ENCODE measurements around the gene ST6GALNAC3.

Gene ST6GALNAC3

DNA sequence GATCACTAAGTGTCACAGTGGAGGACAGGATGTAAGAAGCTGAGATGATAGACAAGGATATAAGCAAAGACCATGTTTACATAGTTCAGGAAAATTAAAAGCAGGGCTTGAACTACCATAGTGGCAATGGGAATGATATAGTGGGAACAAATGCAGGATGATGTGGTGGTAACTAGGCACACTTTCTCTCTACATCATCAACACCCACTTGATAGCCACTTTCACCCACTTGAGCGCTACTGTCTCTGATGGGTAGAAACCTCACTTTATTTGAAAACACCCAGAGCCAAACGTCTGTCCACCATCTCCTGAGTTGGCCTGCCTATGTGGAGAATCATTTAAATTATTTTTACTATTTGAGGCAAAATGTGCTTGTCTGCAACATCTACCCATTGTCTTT is 487.7 kb downstream of the ST6GALNAC3 start:
- H2AFZ ChIP-seq (ENCODE audit: low read length) = no peak overlapping the region
- H3K27me3 ChIP-seq (replicated peaks; ENCODE audit: insufficient read depth, low read length) = no peaks in the 10 kb centered on the region
- H3K79me2 ChIP-seq (ENCODE audit: low read length) = no peaks in the 10 kb centered on the region
- no peaks in the 10 kb centered on the region for H3K4me1 ChIP-seq (ENCODE audit: low read length)
- H3K9me3 ChIP-seq (replicated peaks; ENCODE audit: insufficient read depth, low read length) = no peaks in the 10 kb centered on the region
- H4K20me1 ChIP-seq (ENCODE audit: insufficient read depth, low read length) = no peaks in the 10 kb centered on the region
- H3F3A ChIP-seq (ENCODE audit: insufficient read depth, low read length) = no peaks in the 10 kb centered on the region
- H3K9ac ChIP-seq (ENCODE audit: low read length) = no peak overlapping the region
- H3K36me3 ChIP-seq (replicated peaks; ENCODE audit: insufficient read depth, low read length) = no peaks in the 10 kb centered on the region
- no peak overlapping the region for H3K27ac ChIP-seq (ENCODE audit: low read length)
- H3K9me2 ChIP-seq (replicated peaks; ENCODE audit: insufficient read depth, low read length) = no peaks in the 10 kb centered on the region
- TF ChIP-seq EZH2phosphoT487 (IDR thresholded peaks at IDR 0.05; ENCODE audit: low read length) (no peak), EZH2 (optimal IDR thresholded peaks at IDR 0.05; ENCODE audit: low read depth, low read length) (no peak)
- TF ChIP-seq, protein P1, sequence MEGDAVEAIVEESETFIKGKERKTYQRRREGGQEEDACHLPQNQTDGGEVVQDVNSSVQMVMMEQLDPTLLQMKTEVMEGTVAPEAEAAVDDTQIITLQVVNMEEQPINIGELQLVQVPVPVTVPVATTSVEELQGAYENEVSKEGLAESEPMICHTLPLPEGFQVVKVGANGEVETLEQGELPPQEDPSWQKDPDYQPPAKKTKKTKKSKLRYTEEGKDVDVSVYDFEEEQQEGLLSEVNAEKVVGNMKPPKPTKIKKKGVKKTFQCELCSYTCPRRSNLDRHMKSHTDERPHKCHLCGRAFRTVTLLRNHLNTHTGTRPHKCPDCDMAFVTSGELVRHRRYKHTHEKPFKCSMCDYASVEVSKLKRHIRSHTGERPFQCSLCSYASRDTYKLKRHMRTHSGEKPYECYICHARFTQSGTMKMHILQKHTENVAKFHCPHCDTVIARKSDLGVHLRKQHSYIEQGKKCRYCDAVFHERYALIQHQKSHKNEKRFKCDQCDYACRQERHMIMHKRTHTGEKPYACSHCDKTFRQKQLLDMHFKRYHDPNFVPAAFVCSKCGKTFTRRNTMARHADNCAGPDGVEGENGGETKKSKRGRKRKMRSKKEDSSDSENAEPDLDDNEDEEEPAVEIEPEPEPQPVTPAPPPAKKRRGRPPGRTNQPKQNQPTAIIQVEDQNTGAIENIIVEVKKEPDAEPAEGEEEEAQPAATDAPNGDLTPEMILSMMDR (IDR thresholded peaks at IDR 0.05; ENCODE audit: low read length) = no peak
- no peak overlapping the region for H3K4me2 ChIP-seq (ENCODE audit: low read depth, low read length)
- no peak for DNase-seq
- no peak overlapping the region for H3K4me3 ChIP-seq (ENCODE audit: low read length)

DNA sequence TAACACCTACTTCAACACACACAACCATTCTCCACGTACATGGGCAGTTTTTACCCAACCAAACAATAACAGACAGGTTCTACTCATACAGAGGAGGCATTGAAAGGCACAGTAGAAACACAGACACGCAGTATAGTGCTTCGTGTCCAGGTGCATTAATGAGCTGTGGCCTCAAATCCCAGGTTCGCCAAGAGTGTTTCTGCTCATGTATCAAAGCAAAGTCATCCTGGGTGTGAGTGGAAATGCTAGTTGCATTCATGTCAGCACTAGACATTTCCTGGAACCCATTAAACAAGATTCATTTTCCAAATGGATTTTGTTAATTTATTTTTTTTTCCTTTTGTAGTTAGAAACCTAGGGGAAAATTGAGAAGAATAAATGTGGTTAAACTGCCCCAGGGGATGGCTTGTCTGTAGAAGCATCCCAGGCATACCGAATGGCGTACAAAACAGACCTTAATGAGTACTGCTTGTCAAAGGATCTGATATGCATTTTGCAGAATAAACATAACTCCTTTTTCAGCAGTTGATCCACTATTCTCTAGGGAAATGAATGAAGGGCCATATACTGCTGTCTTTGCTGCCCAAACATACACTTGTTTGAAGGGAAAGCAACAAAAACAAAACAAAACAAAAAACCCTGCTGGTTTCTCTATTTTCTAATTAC is 494.2 kb downstream of the ST6GALNAC3 start:
- H3K27ac ChIP-seq (ENCODE audit: low read length) = no peak overlapping the region

DNA sequence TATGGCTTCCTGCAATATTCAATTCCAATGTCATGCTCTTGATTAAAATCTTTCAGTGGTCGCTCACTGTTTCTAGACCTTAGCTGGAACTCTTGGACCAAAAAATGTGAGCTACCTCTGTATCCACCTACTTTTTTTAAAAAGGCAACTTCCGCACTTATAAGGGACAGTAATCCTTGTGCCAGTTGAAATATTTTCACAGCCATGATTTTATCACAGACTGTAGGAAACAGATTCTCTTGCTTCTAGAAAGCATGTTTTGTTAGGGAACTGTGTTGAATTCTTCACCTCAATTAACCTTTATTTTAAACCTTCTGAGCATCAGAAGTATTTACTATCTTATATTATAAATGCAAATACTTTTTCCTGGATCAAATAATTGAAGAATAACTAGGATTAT is 496.7 kb downstream of the ST6GALNAC3 start:
- no peaks in the 10 kb centered on the region for H3K9me2 ChIP-seq (replicated peaks; ENCODE audit: insufficient read depth, low read length)
- no peaks in the 10 kb centered on the region for H3K79me2 ChIP-seq (ENCODE audit: low read length)
- H3K27me3 ChIP-seq (replicated peaks; ENCODE audit: insufficient read depth, low read length) = no peaks in the 10 kb centered on the region
- no peaks in the 10 kb centered on the region for H3K4me1 ChIP-seq (ENCODE audit: low read length)
- no peak overlapping the region for H3K4me3 ChIP-seq (ENCODE audit: low read length)
- H3K9me3 ChIP-seq (replicated peaks; ENCODE audit: insufficient read depth, low read length) = no peaks in the 10 kb centered on the region
- no peak for DNase-seq
- H3F3A ChIP-seq (ENCODE audit: insufficient read depth, low read length) = no peaks in the 10 kb centered on the region
- no peak overlapping the region for H3K27ac ChIP-seq (ENCODE audit: low read length)
- no peaks in the 10 kb centered on the region for H3K36me3 ChIP-seq (replicated peaks; ENCODE audit: insufficient read depth, low read length)
- no peak overlapping the region for H3K9ac ChIP-seq (ENCODE audit: low read length)
- no peak overlapping the region for H3K4me2 ChIP-seq (ENCODE audit: low read depth, low read length)
- H4K20me1 ChIP-seq (ENCODE audit: insufficient read depth, low read length) = no peaks in the 10 kb centered on the region
- TF ChIP-seq EZH2 (optimal IDR thresholded peaks at IDR 0.05; ENCODE audit: low read depth, low read length) = no peak
- no peak for TF ChIP-seq EZH2phosphoT487 (IDR thresholded peaks at IDR 0.05; ENCODE audit: low read length)
- TF ChIP-seq, protein P1 (IDR thresholded peaks at IDR 0.05; ENCODE audit: low read length) = no peak
- H2AFZ ChIP-seq (ENCODE audit: low read length) = no peak overlapping the region

More for the DNA sequence above, 494.2 kb downstream of the ST6GALNAC3 start:
- Histone ChIP-seq H2AFZ (ENCODE audit: low read length) (no peak overlapping the region), H3K36me3 (replicated peaks; ENCODE audit: insufficient read depth, low read length) (no peaks in the 10 kb centered on the region), H3K79me2 (ENCODE audit: low read length) (no peaks in the 10 kb centered on the region), H3K4me3 (ENCODE audit: low read length) (no peak overlapping the region), H3K9me3 (replicated peaks; ENCODE audit: insufficient read depth, low read length) (no peaks in the 10 kb centered on the region), H3K27me3 (replicated peaks; ENCODE audit: insufficient read depth, low read length) (no peaks in the 10 kb centered on the region), H3K4me1 (ENCODE audit: low read length) (no peaks in the 10 kb centered on the region), H3K9ac (ENCODE audit: low read length) (no peak overlapping the region), H3K9me2 (replicated peaks; ENCODE audit: insufficient read depth, low read length) (no peaks in the 10 kb centered on the region), H4K20me1 (ENCODE audit: insufficient read depth, low read length) (no peaks in the 10 kb centered on the region), H3F3A (ENCODE audit: insufficient read depth, low read length) (no peaks in the 10 kb centered on the region), H3K4me2 (ENCODE audit: low read depth, low read length) (no peak overlapping the region)
- DNase-seq = no peak
- TF ChIP-seq, protein P1 (IDR thresholded peaks at IDR 0.05; ENCODE audit: low read length) = no peak
- TF ChIP-seq EZH2 (optimal IDR thresholded peaks at IDR 0.05; ENCODE audit: low read depth, low read length) (no peak), EZH2phosphoT487 (IDR thresholded peaks at IDR 0.05; ENCODE audit: low read length) (no peak)

Data from MM.1S (cell line).